ENCODE measurements around the gene ZNF600.
"Not testable (repeated sequence)": the region's sequence is repeated elsewhere in the genome, so short reads cannot be mapped to it uniquely, and the experiment has no call there.

The ZNF600 gene

GRCh38 chr19:52789440-52789839 is 2.8 kb upstream of the ZNF600 start:
- no peak overlapping the region for H3K4me3 ChIP-seq (ENCODE audit: low read depth, low read length)
- no peak for DNase-seq (ENCODE audit: low read depth)
- TF ChIP-seq, protein P1, sequence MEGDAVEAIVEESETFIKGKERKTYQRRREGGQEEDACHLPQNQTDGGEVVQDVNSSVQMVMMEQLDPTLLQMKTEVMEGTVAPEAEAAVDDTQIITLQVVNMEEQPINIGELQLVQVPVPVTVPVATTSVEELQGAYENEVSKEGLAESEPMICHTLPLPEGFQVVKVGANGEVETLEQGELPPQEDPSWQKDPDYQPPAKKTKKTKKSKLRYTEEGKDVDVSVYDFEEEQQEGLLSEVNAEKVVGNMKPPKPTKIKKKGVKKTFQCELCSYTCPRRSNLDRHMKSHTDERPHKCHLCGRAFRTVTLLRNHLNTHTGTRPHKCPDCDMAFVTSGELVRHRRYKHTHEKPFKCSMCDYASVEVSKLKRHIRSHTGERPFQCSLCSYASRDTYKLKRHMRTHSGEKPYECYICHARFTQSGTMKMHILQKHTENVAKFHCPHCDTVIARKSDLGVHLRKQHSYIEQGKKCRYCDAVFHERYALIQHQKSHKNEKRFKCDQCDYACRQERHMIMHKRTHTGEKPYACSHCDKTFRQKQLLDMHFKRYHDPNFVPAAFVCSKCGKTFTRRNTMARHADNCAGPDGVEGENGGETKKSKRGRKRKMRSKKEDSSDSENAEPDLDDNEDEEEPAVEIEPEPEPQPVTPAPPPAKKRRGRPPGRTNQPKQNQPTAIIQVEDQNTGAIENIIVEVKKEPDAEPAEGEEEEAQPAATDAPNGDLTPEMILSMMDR (conservative IDR thresholded peaks at IDR 0.05; ENCODE audit: low read depth, low read length) = no peak

DNA sequence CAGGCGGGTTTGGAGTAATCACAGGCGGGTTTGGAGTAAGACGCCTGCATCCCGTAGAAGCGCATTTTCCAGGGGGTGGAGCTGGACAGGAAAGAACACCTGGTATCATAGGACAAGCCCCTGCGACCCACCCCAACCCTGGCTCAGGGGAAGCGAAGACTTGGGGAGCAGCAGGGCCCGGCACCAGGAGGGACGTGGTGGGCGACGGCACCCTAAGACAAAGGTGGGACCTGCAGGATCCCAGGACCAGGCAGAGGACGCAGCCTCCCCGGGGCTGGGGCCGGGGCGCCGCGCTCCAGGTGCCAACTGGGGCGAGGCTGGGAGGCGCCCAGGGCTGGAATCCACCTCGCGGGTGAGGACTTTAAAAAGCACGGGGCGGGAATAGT is 520 bp downstream of the ZNF600 start:
- DNase-seq (ENCODE audit: low read depth) = no peak
- TF ChIP-seq, protein P1 (conservative IDR thresholded peaks at IDR 0.05; ENCODE audit: low read depth, low read length) = no peak

GRCh38 chr19:52785506-52785905 is 1.1 kb downstream of the ZNF600 start:
- DNase-seq (ENCODE audit: low read depth) = no peak
- no peak overlapping the region for H3K4me3 ChIP-seq (ENCODE audit: low read depth, low read length)
- TF ChIP-seq, protein P1 (conservative IDR thresholded peaks at IDR 0.05; ENCODE audit: low read depth, low read length) = no peak

More for the DNA sequence above, 520 bp downstream of the ZNF600 start:
- H3K4me3 ChIP-seq (ENCODE audit: low read depth, low read length) = peak overlapping the region; percentile 73

GRCh38 chr19:52782864-52783263 is 3.7 kb downstream of the ZNF600 start:
- DNase-seq (ENCODE audit: low read depth); H3K4me3 ChIP-seq (ENCODE audit: low read depth, low read length): not testable (repeated sequence)

- DNase-seq (ENCODE audit: low read depth) = peak; percentile 22
- TF ChIP-seq, protein P1 (conservative IDR thresholded peaks at IDR 0.05; ENCODE audit: low read depth, low read length) = no peak
- H3K4me3 ChIP-seq (ENCODE audit: low read depth, low read length) = no peak overlapping the region
Observed at GRCh38 chr19:52778811-52779210, 7.8 kb downstream of the ZNF600 start.

DNA sequence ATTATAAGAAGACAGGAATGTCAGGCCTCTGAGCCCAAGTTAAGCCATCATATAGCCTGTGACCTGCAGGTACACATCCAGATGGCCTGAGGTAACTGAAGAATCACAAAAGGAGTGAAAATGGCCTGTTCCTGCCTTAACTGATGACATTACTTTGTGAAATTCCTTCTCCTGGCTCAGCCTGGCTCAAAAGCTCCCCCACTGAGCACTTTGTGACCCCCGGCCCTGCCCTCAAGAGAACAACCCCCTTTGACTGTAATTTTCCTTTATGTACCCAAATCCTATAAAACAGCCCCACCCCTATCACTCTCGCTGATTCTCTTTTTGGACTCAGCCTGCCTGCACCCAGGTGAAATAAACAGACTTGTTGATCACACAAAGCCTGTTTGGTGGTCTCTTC is 30.1 kb downstream of the ZNF600 start:
- not testable (repeated sequence) for H3K4me3 ChIP-seq (ENCODE audit: low read depth, low read length); DNase-seq (ENCODE audit: low read depth)

GRCh38 chr19:52749780-52750179 is 36.8 kb downstream of the ZNF600 start:
- H3K4me3 ChIP-seq (ENCODE audit: low read depth, low read length) = no peak overlapping the region
- no peak for DNase-seq (ENCODE audit: low read depth)
- TF ChIP-seq, protein P1 (conservative IDR thresholded peaks at IDR 0.05; ENCODE audit: low read depth, low read length) = no peak

GRCh38 chr19:52748336-52748950 is 38.1 kb downstream of the ZNF600 start:
- TF ChIP-seq, protein P1 (conservative IDR thresholded peaks at IDR 0.05; ENCODE audit: low read depth, low read length) = peak; percentile 51
- DNase-seq (ENCODE audit: low read depth) = peak; percentile 74
- H3K4me3 ChIP-seq (ENCODE audit: low read depth, low read length) = no peak overlapping the region

DNA sequence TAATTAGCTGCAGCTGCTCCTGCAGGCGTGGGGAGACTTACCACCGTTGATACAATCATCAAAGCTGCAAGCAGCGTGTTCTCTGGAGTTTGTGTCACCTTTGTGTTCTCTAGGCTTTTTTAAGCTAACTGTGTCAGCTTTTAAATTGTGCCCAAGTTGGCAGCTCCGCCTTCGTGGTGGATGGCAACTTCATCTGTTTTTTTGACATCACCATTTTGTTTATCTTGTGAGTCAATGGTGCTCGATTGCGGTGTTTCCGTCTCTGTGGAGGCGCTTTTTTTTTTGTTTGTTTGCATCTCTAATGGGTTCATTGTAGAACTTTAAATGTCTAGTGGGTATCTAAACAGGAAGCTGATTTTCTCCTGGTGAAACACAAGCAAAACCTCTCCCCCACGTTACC is 40.7 kb downstream of the ZNF600 start:
- not testable (repeated sequence) for DNase-seq (ENCODE audit: low read depth); H3K4me3 ChIP-seq (ENCODE audit: low read depth, low read length)
